AG20443 (cell line): ENCODE measurements around the gene LEMD2.

Experiments used
- DNase-seq: peaks from one replicate; pipeline ENCODE4 v3.0.0; 2012; ENCODE audit warnings: low spot score, mixed read lengths

The LEMD2 gene

GRCh38 chr6:33756211-33756954 is 32.5 kb downstream of the LEMD2 start:
- no peak for DNase-seq

GRCh38 chr6:33755070-33755869 is 33.7 kb downstream of the LEMD2 start:
- no peak for DNase-seq

DNA sequence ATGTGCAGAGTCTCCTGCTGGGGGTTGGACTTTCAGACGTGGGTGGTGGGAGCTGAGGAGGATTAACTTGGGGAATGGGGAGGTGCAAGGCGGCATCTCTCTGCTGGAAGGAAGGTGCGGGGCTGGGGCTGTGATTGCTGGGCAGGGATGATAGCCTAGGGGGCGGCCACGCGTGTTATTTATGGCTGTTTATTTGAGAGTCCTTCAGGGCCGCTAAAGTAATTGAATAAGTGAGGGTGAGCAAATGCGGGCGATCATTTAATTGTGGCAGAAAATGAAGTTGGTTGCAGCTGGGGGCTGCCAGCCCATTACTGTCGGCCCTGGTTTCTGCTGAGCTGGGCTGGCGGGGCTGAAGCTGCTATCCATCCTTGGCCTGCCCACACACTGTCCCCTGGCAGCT is 34.7 kb downstream of the LEMD2 start:
- no peak for DNase-seq

- DNase-seq: no peak
Observed at GRCh38 chr6:33752646-33753015, 36.3 kb downstream of the LEMD2 start.

- no peak for DNase-seq
Observed at GRCh38 chr6:33751771-33752645, 36.9 kb downstream of the LEMD2 start.

- no peak for DNase-seq
Observed at GRCh38 chr6:33750244-33750991, 38.5 kb downstream of the LEMD2 start.

- no peak for DNase-seq
Observed at GRCh38 chr6:33749401-33749800, 39.5 kb downstream of the LEMD2 start.

DNA sequence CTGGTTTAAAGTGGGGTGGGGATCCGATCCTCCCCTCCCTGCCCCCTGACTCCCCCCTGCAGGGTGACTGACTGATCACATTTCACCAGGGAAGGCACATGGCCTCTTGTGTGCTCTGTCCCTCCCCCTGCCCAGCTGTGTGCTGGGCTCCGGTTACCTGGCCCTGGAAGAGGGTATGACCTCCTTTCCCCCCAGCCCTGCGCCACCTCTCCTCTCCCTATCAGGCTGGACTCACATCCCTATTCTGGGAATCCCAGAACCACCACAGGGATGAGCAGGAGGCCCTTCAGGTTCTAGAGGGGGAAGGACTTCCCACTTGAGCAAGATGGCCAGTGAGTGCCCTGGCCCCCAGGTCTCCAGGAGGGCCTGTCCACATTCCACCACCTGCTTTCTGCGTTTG is 40.1 kb downstream of the LEMD2 start:
- no peak for DNase-seq

- no peak for DNase-seq
Observed at GRCh38 chr6:33747823-33748222, 41.1 kb downstream of the LEMD2 start.

GRCh38 chr6:33746651-33747100 is 42.3 kb downstream of the LEMD2 start, which contains the start of gene IP6K3:
Gene IP6K3 (minus strand): TSS chr6:33746905. CDS start chr6:33735476, 11,429 bp downstream.
- no peak for DNase-seq

DNA sequence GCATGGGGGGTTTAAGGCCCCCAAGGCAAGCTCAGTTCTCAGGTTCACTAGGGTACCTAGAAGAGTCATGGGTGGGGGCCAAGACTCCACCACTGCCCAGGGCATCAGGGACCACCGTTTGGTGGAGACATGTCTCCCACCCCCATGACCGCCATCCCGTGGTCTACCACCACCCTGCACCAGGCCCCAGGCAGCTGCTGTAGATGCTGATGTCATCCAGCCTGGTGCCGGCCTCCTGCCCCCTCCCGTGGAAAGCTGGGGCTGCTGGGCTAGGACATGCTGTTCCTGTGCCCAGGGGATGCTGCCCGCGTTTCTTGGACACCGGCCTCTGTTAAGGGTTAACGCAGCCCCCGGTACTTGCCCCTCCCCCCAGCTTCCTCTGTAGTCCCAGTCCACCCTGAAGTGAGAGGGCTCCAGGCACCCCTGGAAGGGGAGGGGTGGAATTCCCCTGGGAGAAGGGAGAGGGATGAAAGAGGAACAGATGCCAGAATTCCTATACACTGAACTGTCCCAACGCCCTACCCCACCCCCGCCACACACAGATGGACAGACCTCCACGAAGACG is 42.8 kb downstream of the LEMD2 start:
- DNase-seq: peak; percentile 69

- no peak for DNase-seq
Observed at GRCh38 chr6:33745548-33745947, 43.4 kb downstream of the LEMD2 start.

- DNase-seq: no peak
Observed at GRCh38 chr6:33744895-33745546, 43.9 kb downstream of the LEMD2 start.

DNA sequence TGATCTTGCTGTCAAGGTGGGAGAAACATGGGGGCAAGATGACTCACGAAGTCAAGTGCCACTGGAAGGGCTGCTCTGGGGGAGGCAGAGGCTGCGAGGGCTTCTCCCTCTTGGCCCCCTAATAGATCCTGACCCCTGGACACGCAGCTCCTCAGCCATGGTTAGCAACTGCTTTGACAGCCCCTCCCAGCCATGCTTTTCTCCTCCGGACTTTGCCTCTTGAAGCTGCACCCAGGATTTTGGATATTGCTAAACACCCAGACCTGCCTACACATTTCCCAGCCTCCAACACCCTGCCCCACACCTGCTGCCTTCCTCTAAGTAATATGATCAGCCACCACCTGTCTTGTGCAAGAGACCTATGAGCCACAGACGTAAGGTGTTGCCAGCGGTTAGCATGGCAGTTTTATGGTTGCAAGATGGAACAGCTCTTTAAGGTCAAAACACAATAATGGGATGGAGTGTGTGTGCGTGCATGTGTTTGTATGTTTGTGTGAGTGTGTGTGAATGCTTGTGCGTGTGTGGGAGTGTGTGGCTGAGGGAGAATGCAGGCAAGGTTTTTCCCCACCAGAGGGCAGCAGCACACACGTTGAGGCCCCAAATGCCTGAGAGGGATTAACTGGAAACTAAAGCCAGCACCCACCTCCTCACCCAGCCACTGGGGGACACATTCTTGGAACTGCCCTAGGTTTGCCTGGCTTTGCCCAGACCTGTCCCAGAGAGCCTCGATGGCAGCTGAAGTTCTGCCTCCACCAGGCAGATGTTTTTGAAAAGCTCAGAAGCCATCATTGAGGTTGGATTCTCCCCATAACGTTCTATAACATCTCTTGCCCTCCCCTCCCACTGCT is 44.7 kb downstream of the LEMD2 start:
- DNase-seq: peak; percentile 87

DNA sequence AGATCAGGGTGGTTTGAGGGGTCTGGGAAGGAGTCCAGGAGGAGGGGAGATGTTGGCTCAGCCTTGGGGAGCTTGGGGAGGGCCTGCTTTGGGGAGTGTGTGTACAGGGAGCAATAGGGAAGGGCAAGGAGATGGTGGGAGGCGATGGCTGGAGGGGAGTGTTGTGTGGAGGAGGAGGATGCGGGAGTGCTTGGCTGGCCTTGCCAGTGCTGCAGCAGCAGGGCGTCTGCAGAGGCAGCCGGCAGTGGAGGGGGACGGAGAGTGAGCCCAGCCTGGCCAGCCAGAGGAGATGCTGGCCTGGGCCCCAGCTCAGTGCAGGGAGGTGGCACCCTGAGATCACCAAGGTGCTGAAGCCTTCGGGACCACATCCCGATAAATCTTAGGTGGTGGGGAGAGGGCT is 46.1 kb downstream of the LEMD2 start:
- DNase-seq: no peak

- DNase-seq: peak; percentile 34
Observed at GRCh38 chr6:33742092-33742491, 46.8 kb downstream of the LEMD2 start.

- no peak for DNase-seq
Observed at GRCh38 chr6:33740794-33741193, 48.1 kb downstream of the LEMD2 start.

- DNase-seq: peak; percentile 32
Observed at GRCh38 chr6:33740204-33740608, 48.7 kb downstream of the LEMD2 start.

- DNase-seq: no peak
Observed at GRCh38 chr6:33739571-33739970, 49.4 kb downstream of the LEMD2 start.

DNA sequence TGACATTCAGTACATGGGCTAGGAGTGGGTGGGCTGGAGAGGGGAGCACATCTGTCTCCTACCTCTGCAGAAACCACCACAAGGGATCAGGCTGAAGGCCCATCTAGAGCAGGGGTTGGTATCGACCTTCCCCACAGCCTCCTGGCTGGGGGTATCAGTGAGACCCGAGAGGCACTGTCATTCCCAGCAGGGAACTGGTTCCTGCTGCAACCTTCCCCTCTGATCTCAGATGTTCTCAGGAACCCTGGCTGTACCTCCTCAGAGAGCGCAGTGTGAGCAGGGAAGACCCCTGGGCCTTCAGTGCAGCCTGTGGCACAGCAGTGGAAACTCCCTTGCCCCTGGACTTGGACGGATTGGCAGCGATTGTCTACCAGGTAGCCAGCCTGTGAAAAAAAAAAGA is 50.1 kb downstream of the LEMD2 start:
- no peak for DNase-seq
